GM12874 (cell line): ENCODE results near the gene IFT122.

Source experiments
- TF ChIP-seq, protein P1 (sequence below): IDR thresholded peaks from 2 replicates; pipeline ENCODE4 v1.5.1; 2011; ENCODE audit warnings: low read depth, mild to moderate bottlenecking, control low read depth, low read length, moderate library complexity; ENCODE audit not compliant: insufficient read depth

The IFT122 gene

DNA sequence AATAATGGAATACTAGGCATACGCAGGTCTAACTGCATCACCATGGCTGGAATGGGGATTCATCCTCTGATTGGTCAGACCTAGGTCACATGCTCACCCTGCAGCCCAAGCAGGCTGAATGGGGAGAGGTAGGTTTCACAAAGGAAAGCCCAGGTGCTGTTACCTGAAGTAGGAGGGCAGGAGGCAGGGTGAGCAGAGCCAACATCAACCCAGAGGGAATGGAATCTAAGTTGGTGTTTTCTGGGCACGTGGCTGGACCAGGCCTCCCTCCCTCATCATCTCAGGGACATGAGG is 96.3 kb downstream of the IFT122 start:
- TF ChIP-seq, protein P1, sequence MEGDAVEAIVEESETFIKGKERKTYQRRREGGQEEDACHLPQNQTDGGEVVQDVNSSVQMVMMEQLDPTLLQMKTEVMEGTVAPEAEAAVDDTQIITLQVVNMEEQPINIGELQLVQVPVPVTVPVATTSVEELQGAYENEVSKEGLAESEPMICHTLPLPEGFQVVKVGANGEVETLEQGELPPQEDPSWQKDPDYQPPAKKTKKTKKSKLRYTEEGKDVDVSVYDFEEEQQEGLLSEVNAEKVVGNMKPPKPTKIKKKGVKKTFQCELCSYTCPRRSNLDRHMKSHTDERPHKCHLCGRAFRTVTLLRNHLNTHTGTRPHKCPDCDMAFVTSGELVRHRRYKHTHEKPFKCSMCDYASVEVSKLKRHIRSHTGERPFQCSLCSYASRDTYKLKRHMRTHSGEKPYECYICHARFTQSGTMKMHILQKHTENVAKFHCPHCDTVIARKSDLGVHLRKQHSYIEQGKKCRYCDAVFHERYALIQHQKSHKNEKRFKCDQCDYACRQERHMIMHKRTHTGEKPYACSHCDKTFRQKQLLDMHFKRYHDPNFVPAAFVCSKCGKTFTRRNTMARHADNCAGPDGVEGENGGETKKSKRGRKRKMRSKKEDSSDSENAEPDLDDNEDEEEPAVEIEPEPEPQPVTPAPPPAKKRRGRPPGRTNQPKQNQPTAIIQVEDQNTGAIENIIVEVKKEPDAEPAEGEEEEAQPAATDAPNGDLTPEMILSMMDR = no peak

DNA sequence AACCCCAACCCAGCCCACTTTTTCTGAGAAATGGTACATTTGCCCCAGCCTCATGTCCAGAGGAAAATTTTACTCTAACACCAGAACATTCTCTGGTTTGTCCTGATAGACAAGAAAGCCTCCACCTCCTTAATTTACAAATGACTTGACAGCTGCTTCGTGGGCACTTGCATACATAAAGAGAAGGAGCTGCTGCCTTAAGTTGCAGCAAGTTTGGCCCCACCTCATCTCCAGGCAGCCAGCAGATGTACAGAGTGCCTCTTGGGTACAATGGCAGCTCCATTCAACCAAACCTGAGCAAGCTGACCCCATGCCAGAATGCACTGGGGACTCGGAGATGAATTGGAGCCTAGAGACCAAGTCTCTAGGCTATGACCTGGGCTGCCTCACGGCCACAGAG is 96.8 kb downstream of the IFT122 start:
- TF ChIP-seq, protein P1 = no peak

DNA sequence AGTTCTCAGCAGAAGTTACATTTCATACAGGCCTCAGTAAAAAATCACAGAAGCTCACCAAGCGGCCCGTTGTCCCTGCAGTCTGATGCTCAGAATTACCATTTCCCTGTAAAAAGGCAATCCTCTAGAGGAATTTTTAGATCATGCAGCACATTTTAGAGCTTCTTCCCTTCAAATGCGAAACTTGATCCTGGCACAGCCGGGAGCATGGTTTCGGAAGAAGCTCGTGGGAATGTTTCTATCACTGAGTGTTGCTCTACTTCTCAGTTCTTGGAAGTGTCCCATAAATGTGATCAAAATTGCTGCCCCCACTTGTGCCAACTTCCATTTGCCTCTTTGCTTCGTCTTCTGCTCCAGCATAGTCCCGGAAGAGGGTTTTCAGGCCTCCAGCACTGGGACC is 99.2 kb downstream of the IFT122 start:
- TF ChIP-seq, protein P1 = no peak

DNA sequence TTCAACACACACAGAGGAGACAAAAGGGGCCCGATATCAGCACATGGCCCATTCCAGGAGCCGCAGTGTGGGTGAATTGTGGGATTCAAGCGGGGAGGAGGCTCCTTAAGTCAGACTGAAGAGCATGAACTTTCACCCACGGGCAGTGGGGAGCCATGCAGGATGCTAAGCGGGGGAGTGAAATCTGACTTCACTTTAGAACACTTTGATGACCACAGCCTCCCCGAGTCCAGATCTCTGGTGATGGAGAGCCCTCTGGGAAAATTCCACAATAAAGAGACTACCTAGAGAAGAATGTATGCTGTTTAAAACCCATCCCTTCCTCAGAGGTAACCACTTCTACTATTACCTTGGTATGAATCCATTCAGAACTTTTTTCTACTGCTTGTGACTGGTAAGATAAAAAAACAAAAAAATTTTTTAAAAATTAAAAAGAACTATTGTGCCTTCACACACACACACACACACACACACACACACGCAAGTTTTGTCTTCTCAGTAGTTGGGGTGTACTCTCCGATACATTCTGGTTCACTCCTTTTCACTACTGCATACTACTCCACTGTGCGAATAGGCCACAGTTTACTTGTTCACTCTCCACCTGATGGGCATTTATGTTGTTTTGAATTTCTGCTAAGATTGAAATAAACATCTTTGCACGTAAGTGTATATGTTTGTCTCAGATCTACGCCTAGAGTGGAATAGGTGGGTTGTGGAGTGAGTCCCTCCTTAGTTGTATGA is 100.9 kb downstream of the IFT122 start:
- TF ChIP-seq, protein P1 = no peak

DNA sequence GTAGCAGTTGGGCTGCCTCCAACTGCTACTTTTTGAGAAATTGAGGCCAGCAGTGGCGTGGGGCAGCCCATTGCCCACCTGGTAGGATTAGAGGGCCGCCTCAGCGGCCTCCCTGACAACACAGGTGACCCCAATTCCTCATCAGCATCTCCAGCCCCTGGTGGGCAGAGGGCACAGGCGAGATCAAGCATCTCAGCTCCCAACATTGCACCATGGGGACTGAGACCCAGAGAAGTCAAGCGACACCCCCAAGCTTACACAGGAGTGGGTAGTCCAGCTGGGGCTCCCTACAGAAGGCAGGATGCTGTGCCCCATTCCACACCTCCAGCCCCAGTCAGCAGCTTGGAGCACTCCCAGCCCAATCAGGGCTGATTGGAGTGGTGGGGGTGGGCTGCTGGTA is 102.7 kb downstream of the IFT122 start:
- TF ChIP-seq, protein P1 = no peak

DNA sequence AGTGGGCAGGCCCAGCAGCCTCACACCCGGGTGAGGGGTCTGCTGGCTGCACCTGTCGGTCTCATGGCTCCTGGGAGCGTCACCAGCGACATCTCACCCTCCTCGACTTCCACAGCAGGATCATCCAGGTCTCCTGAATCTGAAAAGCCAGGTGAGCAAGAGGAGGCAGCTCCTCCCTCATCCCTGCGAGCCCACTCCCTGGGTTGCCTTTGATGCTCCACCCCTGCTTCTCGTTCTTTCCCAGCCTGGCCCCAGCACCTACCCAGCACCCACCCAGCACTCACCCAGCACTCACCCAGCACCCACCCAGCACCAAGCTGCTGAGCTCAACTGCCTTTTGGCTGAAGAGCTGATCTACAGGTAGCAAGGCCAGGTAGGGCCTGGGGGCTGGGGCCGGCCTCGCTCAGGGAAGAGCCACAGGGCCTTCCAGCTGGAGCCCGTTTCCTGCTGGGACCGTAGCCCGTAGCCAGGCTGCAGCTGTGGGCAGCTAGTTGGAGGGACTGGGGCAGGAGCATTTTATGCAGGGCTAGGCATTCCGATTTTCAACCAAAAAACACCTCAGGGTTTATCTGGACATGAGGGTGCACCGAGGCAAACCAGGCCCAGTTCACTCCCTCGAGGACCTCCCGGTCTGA is 103.2 kb downstream of the IFT122 start, which contains the start of gene H1-8:
H1-8 (plus strand) TSS at position 20 of the 635 bp plus-strand sequence; CDS start at position 64, 44 bp downstream.
- TF ChIP-seq, protein P1 = no peak

DNA sequence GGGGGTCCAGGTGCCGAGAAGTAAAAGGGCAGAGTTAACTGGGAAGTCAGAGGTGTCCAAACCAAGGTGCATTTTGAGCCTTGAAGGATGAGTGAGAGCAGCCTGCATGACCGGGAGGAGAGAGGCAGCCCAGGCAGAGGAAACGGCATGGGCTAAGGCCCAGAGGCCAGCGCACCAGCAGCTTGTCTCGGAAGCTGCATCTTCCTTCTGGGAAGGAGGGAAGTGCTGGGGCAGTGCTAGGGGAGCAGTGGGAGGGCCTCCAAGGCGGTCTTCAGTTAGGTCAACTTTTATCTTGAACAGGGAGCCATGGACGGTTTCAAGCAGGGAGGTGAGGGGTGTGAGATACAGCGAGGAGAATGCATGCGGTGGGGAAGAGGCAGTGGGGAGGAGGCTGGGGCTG is 104.0 kb downstream of the IFT122 start:
- TF ChIP-seq, protein P1 = no peak
